GM12878 (cell line): Measurements from ENCODE around the gene IRF7. TPM values are rescaled to one million over a fixed set of nuclear protein-coding genes. Genes with fewer than 3 reads are reported as not detected.

Experiments
- ATAC-seq: fragments of 200-7000 bp; cut with Tn5 transposase; 3 replicates; pipeline ENCODE4 v1.9.1; 2020; ENCODE audit warnings: mild to moderate bottlenecking, moderate library complexity
- BruUV-seq: library from RNA; stranded (reverse); fragments of 400-500 nt; replicated peaks from 2 replicates; lab custom pipeline; 2021; lab: Mats Ljungman, UMichigan
- CTCF ChIA-PET: fragments of 300-600 bp; sonication (Branson Sonifier 250); formaldehyde crosslinking; extraction: SDS; loops from one replicate; lab custom pipeline; 2021; ENCODE audit warnings: inconsistent platforms; lab: Yijun Ruan, JAX
- POLR2A ChIA-PET: fragments of 350-600 bp; formaldehyde crosslinking; extraction: SDS; loops from one replicate; lab custom pipeline; 2021; ENCODE audit warnings: inconsistent platforms; lab: Charles Lee
- RAD21 ChIA-PET: fragments of 300-600 bp; sonication (Branson Sonifier 250); formaldehyde crosslinking; loops from one replicate; lab custom pipeline; 2023; ENCODE audit warnings: antibody characterized with exemption; ENCODE audit not compliant: unreplicated experiment; lab: Charles Lee
- SMC1A ChIA-PET: fragments of 300-600 bp; sonication (Branson Sonifier 250); formaldehyde crosslinking; loops from one replicate; lab custom pipeline; 2023; ENCODE audit not compliant: unreplicated experiment, uncharacterized antibody; lab: Charles Lee
- DNase-seq: peaks from one replicate; pipeline ENCODE4 v3.0.0-alpha.2; 2011; ENCODE audit warnings: low read depth, low spot score
- FAIRE-seq: peaks from 3 replicates; lab custom pipeline; 2011; peaks lifted over from hg19 to GRCh38; lab: Jason Lieb, UNC
- H2AFZ ChIP-seq: 2 replicates; pipeline ENCODE4 v1.6.0; 2011; ENCODE audit warnings: low read depth, low read length, control low read depth; ENCODE audit not compliant: control insufficient read depth
- H3K27ac ChIP-seq: 2 replicates; pipeline ENCODE4 v1.5.1; 2011; ENCODE audit warnings: control low read depth; ENCODE audit not compliant: control insufficient read depth, insufficient read depth
- H3K27me3 ChIP-seq, 2 experiments: replicated peaks in 1 of 2; 2 replicates each; pipeline versions ENCODE4 v1.6.0 to v1.6.1; 2011; ENCODE audit warnings: low read length in 1 of 2; ENCODE audit not compliant: control insufficient read depth in 2 of 2, insufficient read depth in 2 of 2
- H3K36me3 ChIP-seq, 2 experiments: 2 replicates each; pipeline ENCODE4 v1.5.1; 2011; ENCODE audit warnings: low read length in 1 of 2; ENCODE audit not compliant: control insufficient read depth in 2 of 2, insufficient read depth in 2 of 2
- H3K4me1 ChIP-seq: 2 replicates; pipeline ENCODE4 v1.6.1; 2011; ENCODE audit warnings: mild to moderate bottlenecking, low read length, moderate library complexity, mixed read lengths; ENCODE audit not compliant: control insufficient read depth, insufficient read depth
- H3K4me2 ChIP-seq: 2 replicates; pipeline ENCODE4 v1.6.0; 2011; ENCODE audit warnings: control low read depth; ENCODE audit not compliant: control insufficient read depth, insufficient read depth
- H3K4me3 ChIP-seq: fragments of 200-600 bp; sonication (generic); 2 replicates; pipeline ENCODE4 v1.5.1; 2016
- H3K79me2 ChIP-seq: 2 replicates; pipeline ENCODE4 v1.6.0; 2011; ENCODE audit warnings: low read length; ENCODE audit not compliant: control insufficient read depth, insufficient read depth
- H3K9ac ChIP-seq: 2 replicates; pipeline ENCODE4 v1.8.0; 2011; ENCODE audit warnings: low read length, control low read depth, mixed read lengths; ENCODE audit not compliant: control insufficient read depth, insufficient read depth
- H3K9me3 ChIP-seq: replicated peaks from 3 replicates; pipeline ENCODE4 v1.5.1; 2011; ENCODE audit warnings: mild to moderate bottlenecking, low read length; ENCODE audit not compliant: control insufficient read depth, insufficient read depth
- H4K20me1 ChIP-seq: 2 replicates; pipeline ENCODE4 v1.6.0; 2011; ENCODE audit not compliant: control insufficient read depth, insufficient read depth
- PKNOX1 ChIP-seq: fragments of 450-650 bp; IDR thresholded peaks from 2 replicates; pipeline ENCODE4 v1.6.1; 2016; ENCODE audit warnings: mild to moderate bottlenecking
- YY1 ChIP-seq: IDR thresholded peaks from 2 replicates; pipeline ENCODE4 v1.6.1; 2011; ENCODE audit warnings: low read depth, mild to moderate bottlenecking, low read length
- ZNF622 ChIP-seq: fragments of 450-650 bp; IDR thresholded peaks from 2 replicates; pipeline ENCODE4 v1.6.1; 2017; ENCODE audit warnings: mild to moderate bottlenecking, inconsistent platforms
- WGBS: methylation state at CpG from one replicate; pipeline ENCODE4 v1.1.6; 2016; ENCODE audit warnings: low lambda C conversion rate; ENCODE audit not compliant: insufficient replicate concordance, insufficient coverage; ENCODE audit errors: missing lambda C conversion rate; 5-methylcytosine and 5-hydroxymethylcytosine counted together
- in situ Hi-C: fragments of 300-500 bp; cut with MboI; formaldehyde crosslinking; loops from 9 replicates; pipeline ENCODE4 v1.14.3; 2018; ENCODE audit warnings: mixed read lengths
- intact Hi-C: fragments of 100-400 bp; cut with micrococcal nuclease; formaldehyde crosslinking; loops from one replicate; pipeline ENCODE4 v1.14.2; 2022; ENCODE audit not compliant: unreplicated experiment
- polyA plus RNA-seq, 11 experiments: library from polyadenylated mRNA; depleted of rRNA in 4 of 11; unstranded in 6 of 11; stranded (reverse) in 5 of 11; fragments of >200 nt; fragmentation: Nextera tagmentation in 4 of 11; fragmentation: Illumina TruSeq in 1 of 11; extraction: Ambion mirVana in 4 of 11; extraction: Trizol in 1 of 11; gene quantifications; 1 replicate in 1 of 11; 2 replicates in 10 of 11; pipeline versions ENCODE4 v1.2.1 to v1.2.3, GENCODE V29; 2011 to 2016; ENCODE audit warnings: inconsistent platforms in 2 of 11, missing spikeins in 2 of 11, low read depth in 1 of 11
- total RNA-seq, 4 experiments: library from RNA; depleted of rRNA in 3 of 4; stranded (reverse); fragments of >200 nt in 3 of 4; fragmentation: Illumina TruSeq in 1 of 4; extraction: Trizol in 1 of 4; gene quantifications; 2 replicates each; pipeline versions ENCODE4 v1.2.1 to v1.2.3, GENCODE V29; 2013 to 2021
- TF ChIP-seq, protein P1 (sequence below): fragments of 450-650 bp; IDR thresholded peaks from 2 replicates; pipeline ENCODE4 v1.6.1; 2017; ENCODE audit warnings: antibody characterized with exemption, mild to moderate bottlenecking, moderate library complexity

The IRF7 gene
- total and polyA plus RNA-seq, 10 of the 15 experiments (the other 5 are each of a cell fraction or from before 2014, with no cell fraction given): 4.4 to 141 (median 67.6) TPM

GRCh38 chr11:574632-575312, 41.0 kb downstream of the IRF7 start:
- no peak overlapping the region for H3K27ac ChIP-seq
- no peak for DNase-seq
- BruUV-seq: no TSS peak
- CTCF ChIA-PET: interaction anchor here (1.4 to 1.5 kb wide), 2 partner anchors 148 to 150 kb away, joined by 3 to 4 read pairs; no protein-coding TSS in a partner anchor
- no peak for FAIRE-seq
- H3K4me3 ChIP-seq: peak overlapping the region; percentile 77
- ATAC-seq: no peak
- intact Hi-C loops (no loop called here), in situ Hi-C loops (no loop called here)
- RAD21 ChIA-PET: interaction anchor here (1.5 kb wide), 1 partner anchor 39 kb away, joined by 5 read pairs; the partner anchor contains the start of gene HRAS
- SMC1A ChIA-PET: no interaction called here
- peaks cover 19% of the 10 kb centered on the region for H4K20me1 ChIP-seq
- TF ChIP-seq YY1 (no peak), PKNOX1 (no peak), ZNF622 (no peak)
- TF ChIP-seq, protein P1, sequence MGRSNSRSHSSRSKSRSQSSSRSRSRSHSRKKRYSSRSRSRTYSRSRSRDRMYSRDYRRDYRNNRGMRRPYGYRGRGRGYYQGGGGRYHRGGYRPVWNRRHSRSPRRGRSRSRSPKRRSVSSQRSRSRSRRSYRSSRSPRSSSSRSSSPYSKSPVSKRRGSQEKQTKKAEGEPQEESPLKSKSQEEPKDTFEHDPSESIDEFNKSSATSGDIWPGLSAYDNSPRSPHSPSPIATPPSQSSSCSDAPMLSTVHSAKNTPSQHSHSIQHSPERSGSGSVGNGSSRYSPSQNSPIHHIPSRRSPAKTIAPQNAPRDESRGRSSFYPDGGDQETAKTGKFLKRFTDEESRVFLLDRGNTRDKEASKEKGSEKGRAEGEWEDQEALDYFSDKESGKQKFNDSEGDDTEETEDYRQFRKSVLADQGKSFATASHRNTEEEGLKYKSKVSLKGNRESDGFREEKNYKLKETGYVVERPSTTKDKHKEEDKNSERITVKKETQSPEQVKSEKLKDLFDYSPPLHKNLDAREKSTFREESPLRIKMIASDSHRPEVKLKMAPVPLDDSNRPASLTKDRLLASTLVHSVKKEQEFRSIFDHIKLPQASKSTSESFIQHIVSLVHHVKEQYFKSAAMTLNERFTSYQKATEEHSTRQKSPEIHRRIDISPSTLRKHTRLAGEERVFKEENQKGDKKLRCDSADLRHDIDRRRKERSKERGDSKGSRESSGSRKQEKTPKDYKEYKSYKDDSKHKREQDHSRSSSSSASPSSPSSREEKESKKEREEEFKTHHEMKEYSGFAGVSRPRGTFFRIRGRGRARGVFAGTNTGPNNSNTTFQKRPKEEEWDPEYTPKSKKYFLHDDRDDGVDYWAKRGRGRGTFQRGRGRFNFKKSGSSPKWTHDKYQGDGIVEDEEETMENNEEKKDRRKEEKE: no peak
- H3K79me2 ChIP-seq: peaks cover 35% of the 10 kb centered on the region
- H3K9me3 ChIP-seq: no peaks in the 10 kb centered on the region
- peaks cover 0 to 2% of the 10 kb centered on the region in 2 experiments for H3K36me3 ChIP-seq
- POLR2A ChIA-PET: interaction anchor here (0.6 kb wide), 1 partner anchor 236 kb away, joined by 6 read pairs; no protein-coding TSS in a partner anchor
- peaks cover 0 to 3% of the 10 kb centered on the region in 2 experiments; a peak in 2 of 4 replicates for H3K27me3 ChIP-seq
- H3K4me2 ChIP-seq: peak overlapping the region; percentile 97
- peak overlapping the region; percentile 90 for H2AFZ ChIP-seq
- 25% methylated on average over 24 of the region's 25 CpGs for WGBS
- H3K4me1 ChIP-seq: peaks cover 17% of the 10 kb centered on the region
- H3K9ac ChIP-seq: peak overlapping the region; percentile 47; the same call in 1 of the 2 replicates
